Frontal cortex (tissue), 4 donors: ENCODE results near the gene ACLY. TPM values are rescaled to one million over a fixed set of nuclear protein-coding genes. Genes with fewer than 3 reads are reported as not detected.
"Not testable (repeated sequence)": the region's sequence is repeated elsewhere in the genome, so short reads cannot be mapped to it uniquely, and the experiment has no call there.

Source experiments
- DNase-seq, 2 donors: peaks; one replicate each; pipeline ENCODE4 v3.0.0; 2012; ENCODE audit warnings: low spot score in 2 of 2
- FAIRE-seq: peaks from 2 replicates; lab custom pipeline; 2012; peaks lifted over from hg19 to GRCh38; lab: Jason Lieb, UNC
- total RNA-seq: library from RNA; depleted of rRNA; stranded (reverse); fragments of >200 nt; gene quantifications from one replicate; pipeline ENCODE4 v1.2.3, GENCODE V29; 2014
- donor health status: control.
- donor health status: control.
- donor health status: control.

ACLY gene
- total RNA-seq, 1 donor from 2014 or later, result 140 TPM

- DNase-seq, result no peak
- no peak for FAIRE-seq
Measured at GRCh38 chr17:41942626-41943373, 24.0 kb upstream of the ACLY start.

- FAIRE-seq (no peak), DNase-seq (no peak)
Measured at GRCh38 chr17:41941168-41941567, 22.4 kb upstream of the ACLY start.

- DNase-seq (no peak), FAIRE-seq (no peak)
Measured at GRCh38 chr17:41939693-41940090, 20.9 kb upstream of the ACLY start.

GRCh38 chr17:41939044-41939692 is 20.4 kb upstream of the ACLY start:
- no peak for FAIRE-seq
- no peak for DNase-seq

- no peak for FAIRE-seq
- no peak for DNase-seq
Measured at GRCh38 chr17:41937970-41938954, 19.5 kb upstream of the ACLY start.

GRCh38 chr17:41935641-41936040 is 16.9 kb upstream of the ACLY start:
- FAIRE-seq (no peak), DNase-seq (no peak)

GRCh38 chr17:41932816-41933389 is 14.2 kb upstream of the ACLY start:
- no peak for FAIRE-seq
- DNase-seq, result no peak

GRCh38 chr17:41931715-41932114 is 13.0 kb upstream of the ACLY start:
- FAIRE-seq, DNase-seq: not testable (repeated sequence)

GRCh38 chr17:41930833-41931156 is 12.0 kb upstream of the ACLY start:
- not testable (repeated sequence) for FAIRE-seq, DNase-seq

- no peak for FAIRE-seq
- DNase-seq, result peak; percentile 73 to 91
Measured at GRCh38 chr17:41930009-41930832, 11.5 kb upstream of the ACLY start, which contains the start of gene ODAD4. Gene ODAD4, plus strand, starts transcription at chr17:41930617. Its CDS starts 107 bp downstream, at chr17:41930724.

GRCh38 chr17:41928693-41929251 is 10.0 kb upstream of the ACLY start:
- FAIRE-seq, result no peak

GRCh38 chr17:41925991-41926590 is 7.3 kb upstream of the ACLY start:
- FAIRE-seq (no peak), DNase-seq (no peak)

More at GRCh38 chr17:41928693-41929251, 10.0 kb upstream of the ACLY start:
- no peak for DNase-seq

- FAIRE-seq (no peak), DNase-seq (no peak)
Measured at GRCh38 chr17:41920580-41920955, 1.8 kb upstream of the ACLY start.

GRCh38 chr17:41919840-41920579 is 1.3 kb upstream of the ACLY start:
- DNase-seq, result no peak
- no peak for FAIRE-seq

GRCh38 chr17:41919165-41919817 is 540 bp upstream of the ACLY start:
- no peak for FAIRE-seq

GRCh38 chr17:41917679-41918313 is 955 bp downstream of the ACLY start:
- DNase-seq (peak in 1 of 2 donors; percentile 35), FAIRE-seq (no peak)

More at GRCh38 chr17:41919165-41919817, 540 bp upstream of the ACLY start:
- no peak for DNase-seq

- FAIRE-seq (no peak), DNase-seq (peak in 1 of 2 donors; percentile 26)
Measured at GRCh38 chr17:41917192-41917591, 1.6 kb downstream of the ACLY start.
